GF-D8 (cell line): ENCODE data around the gene DPY19L1.
"Not testable (repeated sequence)": the region's sequence is repeated elsewhere in the genome, so short reads cannot be mapped to it uniquely, and the experiment has no call there.

Experiments used
- DNase-seq: peaks from one replicate; lab custom pipeline; 2025; lab: John Stamatoyannopoulos, UW

Gene DPY19L1

DNA sequence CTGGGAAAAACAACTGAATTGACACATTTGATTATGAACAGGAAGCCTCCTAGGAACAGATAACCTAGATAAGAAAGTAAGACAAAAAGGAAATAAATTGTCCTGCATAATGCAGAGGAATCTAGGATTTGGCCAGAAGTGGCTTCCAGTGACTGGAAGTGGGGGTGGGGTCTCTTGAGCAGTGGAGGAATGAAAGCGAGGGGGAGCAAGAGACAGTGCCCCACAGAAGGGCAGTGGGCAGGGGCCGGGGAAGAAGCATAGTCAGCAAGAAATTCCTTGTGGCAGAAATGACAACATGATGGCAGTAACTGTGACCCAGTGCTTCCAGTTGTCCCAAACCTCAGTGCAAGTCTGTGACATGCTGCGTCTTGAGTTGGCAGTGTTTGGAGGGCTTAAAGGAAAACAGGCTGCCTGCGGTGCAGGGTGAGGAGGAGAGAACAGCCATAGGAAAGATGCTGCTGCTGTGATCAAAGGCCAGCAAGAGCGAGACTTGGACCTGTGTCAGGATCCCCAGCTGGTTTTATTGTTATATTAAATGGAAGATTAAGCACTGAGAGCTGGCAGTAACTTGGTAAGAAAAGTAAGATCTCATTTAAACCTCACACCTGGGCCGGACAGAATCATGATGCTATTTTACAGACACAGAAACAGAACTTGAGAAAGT, 119.0 kb downstream of the DPY19L1 start:
- DNase-seq: not testable (repeated sequence)

- not testable (repeated sequence) for DNase-seq
Measured at GRCh38 chr7:34917515-34917914, 119.8 kb downstream of the DPY19L1 start.

DNA sequence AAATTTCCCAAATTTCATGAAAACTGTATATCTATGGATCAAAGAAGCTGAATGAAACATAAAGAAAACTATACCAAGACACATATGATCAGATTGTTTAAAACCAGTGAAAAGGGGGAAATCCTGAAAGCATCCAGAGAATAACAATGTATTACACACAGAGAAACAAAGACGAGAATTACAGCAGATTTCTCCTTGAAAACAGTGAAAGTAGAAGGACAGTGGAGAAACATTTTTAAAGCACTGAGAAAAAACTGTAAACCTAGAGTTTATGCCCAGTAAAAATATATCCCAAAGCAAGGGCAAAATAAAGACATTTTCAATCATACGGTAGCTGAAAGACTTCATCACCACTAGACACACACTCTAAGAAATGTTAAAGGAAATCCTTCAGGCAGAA, 121.0 kb downstream of the DPY19L1 start:
- no peak for DNase-seq

GRCh38 chr7:34912236-34912635, 125.0 kb downstream of the DPY19L1 start:
- DNase-seq: no peak

DNA sequence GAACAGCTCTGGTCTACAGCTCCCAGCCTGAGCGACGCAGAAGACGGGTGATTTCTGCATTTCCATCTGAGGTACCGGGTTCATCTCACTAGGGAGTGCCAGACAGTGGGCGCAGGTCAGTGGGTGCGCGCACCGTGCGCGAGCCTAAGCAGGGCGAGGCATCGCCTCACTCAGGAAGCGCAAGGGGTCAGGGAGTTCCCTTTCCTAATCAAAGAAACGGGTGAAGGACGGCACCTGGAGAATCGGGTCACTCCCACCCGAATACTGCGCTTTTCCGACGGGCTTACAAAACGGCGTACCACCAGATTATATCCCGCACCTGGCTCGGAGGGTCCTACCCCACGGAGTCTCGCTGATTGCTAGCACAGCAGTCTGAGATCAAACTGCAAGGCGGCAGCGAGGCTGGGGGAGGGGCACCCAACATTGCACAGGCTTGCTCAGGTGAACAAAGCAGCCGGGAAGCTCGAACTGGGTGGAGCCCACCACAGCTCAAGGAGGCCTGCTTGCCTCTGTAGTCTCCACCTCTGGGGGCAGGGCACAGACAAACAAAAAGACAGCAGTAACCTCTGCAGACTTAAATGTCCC, 130.9 kb downstream of the DPY19L1 start:
- not testable (repeated sequence) for DNase-seq

DNA sequence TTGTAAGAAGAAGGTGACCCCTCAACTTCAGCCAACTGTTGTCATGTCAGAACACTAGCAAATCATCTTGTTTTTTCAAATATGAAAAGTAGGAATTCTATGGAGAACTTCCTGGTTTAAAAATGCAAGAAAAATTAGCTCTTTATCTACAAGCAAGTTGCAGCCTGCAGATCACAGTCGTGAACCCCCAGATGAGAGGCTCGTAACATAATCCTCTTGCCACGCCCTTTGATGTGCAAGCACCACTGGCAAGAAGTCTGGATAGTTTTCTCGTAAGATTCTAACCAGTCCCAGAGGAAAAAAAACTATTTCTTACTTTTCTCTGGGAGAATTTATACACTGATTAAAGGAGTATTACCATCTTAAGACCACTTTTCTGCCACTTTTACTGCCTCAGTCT, 132.3 kb downstream of the DPY19L1 start:
- no peak for DNase-seq

DNA sequence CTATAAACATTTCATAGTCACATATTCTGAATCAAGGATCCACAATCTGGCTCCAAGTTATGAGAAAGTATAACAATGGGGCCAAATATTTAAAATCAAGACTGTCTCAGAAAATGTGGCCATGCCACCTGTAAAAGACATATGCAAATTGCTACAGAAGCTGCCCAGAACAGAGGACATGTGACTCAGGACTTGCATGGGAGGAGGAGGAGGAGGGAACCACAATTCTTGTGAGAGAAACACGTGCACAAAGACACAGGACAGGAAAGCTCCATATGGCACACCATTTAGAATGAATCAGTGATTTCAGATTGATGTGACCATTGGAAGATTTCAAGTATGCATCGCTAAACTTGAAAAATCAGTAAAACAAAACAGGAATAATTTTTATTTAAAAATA, 133.4 kb downstream of the DPY19L1 start:
- not testable (repeated sequence) for DNase-seq

GRCh38 chr7:34902182-34902581, 135.1 kb downstream of the DPY19L1 start:
- no peak for DNase-seq

GRCh38 chr7:34900891-34901513, 136.3 kb downstream of the DPY19L1 start:
- DNase-seq: no peak

DNA sequence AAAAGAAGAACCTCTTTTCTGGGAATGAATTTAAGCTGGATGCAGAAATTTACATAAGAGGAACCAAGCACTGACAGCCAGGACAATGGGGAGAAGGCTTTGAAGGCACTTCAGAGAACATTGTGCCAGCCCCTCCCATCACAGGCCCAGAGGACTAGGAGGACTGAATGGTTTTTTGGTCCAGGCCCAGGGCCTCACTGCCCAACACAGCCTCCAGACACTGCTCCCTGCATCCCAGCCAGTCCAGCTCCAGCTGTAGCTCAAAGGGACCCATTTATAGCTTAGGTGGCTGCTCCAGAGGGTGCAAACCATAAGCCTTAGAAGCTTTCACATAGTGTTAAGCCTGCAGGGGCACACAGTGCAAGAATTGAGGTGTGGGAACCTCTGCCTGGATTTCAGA, 142.1 kb downstream of the DPY19L1 start:
- no peak for DNase-seq

DNA sequence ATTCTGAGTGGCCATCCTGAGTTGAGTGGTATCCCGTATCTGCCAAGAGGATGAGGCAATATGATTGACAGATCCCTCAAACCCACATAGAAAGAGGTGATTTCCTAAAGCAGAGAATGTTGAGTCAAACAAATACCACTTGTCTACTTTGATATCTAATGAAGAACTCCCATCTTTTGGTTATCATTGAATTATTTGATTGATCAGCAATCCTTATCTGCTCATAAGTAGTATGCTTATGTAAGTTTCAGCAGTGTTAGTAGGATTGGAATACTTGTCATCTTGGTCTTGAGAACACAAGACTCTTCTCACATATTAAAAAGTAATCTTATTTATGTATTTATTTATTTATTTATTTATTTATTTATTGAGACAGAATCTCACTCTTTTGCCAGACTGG, 147.3 kb downstream of the DPY19L1 start:
- no peak for DNase-seq

GRCh38 chr7:34886856-34887255, 150.4 kb downstream of the DPY19L1 start:
- DNase-seq: no peak

DNA sequence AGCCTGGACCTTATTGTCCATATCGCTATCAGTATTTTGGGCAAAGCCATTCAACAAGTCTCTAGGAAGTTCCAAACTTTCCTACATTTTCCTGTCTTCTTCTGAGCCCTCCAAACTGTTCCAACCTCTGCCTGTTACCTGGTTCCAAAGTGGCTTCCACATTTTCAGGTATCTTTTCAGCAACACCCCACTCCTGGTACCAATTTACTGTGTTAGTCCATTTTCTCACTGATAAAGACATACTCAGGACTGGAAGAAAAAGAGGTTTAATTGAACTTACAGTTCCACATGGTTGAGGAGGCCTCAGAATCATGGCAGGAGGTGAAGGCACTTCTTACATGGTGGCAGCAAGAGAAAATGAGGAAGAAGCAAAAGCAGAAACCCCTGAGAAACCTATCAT, 153.4 kb downstream of the DPY19L1 start:
- not testable (repeated sequence) for DNase-seq

- no peak for DNase-seq
Measured at GRCh38 chr7:34879871-34880270, 157.4 kb downstream of the DPY19L1 start.

DNA sequence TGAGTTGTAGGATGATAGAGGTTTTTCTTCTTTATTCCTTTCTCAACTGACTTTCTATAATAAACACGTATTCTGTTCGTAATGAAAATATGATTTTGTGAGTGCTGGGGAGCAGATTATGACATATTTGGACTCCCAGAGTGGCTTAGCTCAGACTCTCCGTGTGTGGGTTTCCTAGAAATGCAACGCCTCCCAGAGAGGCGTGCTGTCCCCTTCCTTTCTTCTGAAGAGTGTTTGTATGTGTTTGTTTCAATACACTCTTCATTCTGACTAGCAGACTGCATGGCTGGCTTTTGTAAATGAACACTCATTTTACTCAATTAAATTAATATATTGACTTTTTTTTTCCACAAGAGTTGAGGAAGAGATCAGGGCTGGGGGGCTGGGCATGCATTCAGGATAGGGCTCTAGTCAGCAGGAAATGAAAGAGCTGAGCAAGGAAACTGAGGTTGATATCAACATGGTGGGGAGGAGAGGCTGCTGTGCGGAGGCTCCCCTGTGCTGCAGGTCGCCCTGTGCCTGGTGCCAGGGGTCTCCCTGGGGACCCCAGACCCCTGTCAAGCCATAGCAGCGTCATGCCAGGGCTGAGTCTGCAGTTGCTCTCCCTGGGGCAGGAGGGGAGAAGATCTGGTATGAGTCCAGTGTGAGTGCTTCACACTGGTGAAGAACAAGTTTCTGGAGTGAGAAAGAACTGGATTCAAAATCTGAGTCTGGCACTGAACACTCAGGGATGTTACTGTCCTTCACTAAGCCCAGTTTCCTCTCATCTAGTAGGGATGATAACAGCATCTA, 158.1 kb downstream of the DPY19L1 start:
- not testable (repeated sequence) for DNase-seq
